GM12892 (cell line): ENCODE results near the gene C3orf33.

Source experiments
- DNase-seq: peaks from one replicate; pipeline ENCODE4 v3.0.0; 2011; ENCODE audit not compliant: insufficient read length
- FAIRE-seq: peaks from 2 replicates; lab custom pipeline; 2011; peaks lifted over from hg19 to GRCh38; lab: Jason Lieb, UNC
- POLR2A ChIP-seq: IDR thresholded peaks from 2 replicates; pipeline ENCODE4 v1.6.1; 2011; ENCODE audit warnings: low read depth, low read length, control low read depth
- POLR2AphosphoS5 ChIP-seq: IDR thresholded peaks from 2 replicates; pipeline ENCODE4 v1.6.1; 2011; ENCODE audit warnings: low read depth, low read length, control low read depth
- TAF1 ChIP-seq: IDR thresholded peaks from 2 replicates; pipeline ENCODE4 v1.6.1; 2011; ENCODE audit warnings: low read depth, mild to moderate bottlenecking, control low read depth, low read length, borderline replicate concordance

The C3orf33 gene

GRCh38 chr3:155746703-155747102 is 59.4 kb downstream of the C3orf33 start:
- TF ChIP-seq POLR2AphosphoS5 (no peak), POLR2A (no peak), TAF1 (no peak)
- no peak for DNase-seq
- FAIRE-seq: no peak

DNA sequence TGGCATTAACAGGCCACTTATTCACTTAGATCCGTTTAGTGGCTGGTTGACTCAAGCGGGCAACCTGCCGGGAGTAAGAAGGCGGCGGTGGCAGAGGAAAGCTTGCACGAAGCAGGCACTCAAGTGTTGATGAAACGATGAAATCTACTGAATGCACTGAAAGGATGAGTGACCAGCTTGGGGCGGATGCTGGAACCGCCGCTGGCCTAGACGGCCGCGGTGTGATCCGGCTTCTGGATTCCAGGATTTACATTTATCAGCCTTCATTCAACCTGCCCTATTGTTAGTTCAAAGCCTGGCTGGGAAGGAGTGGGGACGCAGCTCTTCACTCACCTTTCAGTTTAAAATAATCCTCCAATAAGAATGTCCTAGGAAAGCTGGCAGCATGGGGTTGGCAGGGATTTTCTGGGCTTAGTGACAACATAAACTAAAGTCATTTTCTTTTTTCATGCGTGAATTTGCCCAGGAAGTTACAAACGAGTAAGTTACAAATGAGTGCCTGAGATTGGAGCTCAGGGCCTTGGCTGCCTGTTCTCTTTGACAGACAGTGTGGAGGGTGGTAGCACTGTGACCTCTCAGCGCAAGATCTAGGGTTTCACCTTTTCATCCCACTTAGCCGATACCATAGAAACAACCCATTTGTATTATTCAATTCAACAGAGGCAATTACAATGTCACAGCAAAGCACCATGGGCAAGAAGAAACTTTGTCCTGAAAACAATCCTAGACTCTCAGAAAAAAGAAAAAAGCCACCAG is 60.1 kb downstream of the C3orf33 start:
- DNase-seq (no peak), FAIRE-seq (no peak)
- TF ChIP-seq POLR2A (no peak), POLR2AphosphoS5 (no peak), TAF1 (no peak)

DNA sequence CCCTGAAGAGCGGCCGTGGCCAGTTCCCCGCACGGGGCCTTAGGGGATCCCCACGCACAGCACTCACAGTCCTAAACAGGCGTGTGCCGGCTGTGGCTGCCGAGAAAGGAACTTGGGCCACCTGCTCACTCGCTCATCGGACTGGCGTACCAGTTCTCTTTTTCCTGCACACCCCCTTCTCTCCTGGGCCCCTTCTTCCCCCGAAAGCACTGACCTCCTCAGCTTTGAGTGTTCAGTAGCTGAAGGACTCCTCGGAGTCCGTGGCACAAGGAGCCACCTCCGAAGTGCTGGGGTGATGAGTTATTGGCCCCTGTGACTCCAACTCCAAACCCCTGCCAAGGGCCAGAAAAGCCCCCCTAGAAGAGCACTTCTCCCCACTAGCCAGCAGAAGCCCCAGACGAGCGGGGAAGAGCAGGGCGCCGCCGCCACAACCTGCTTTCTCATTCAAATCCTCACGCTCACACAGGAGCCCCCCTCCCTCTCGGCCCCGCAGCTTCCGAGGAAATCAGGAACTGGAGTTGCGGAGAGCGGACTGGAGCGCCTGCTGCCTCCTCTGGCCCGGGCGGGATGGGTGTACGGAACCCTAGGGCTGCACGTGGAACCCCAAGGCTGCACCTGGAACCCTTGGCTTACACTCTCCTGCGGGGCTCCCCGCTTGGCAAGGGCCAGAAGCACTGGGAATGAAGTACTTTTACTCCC is 61.3 kb downstream of the C3orf33 start, which contains the start of gene PLCH1:
TSS of gene PLCH1 (minus strand) at position 446 of the 699 bp plus-strand sequence. CDS start 40,847 bp downstream, outside the sequence.
- peak; percentile 37 for DNase-seq
- TF ChIP-seq POLR2A (no peak), POLR2AphosphoS5 (no peak), TAF1 (no peak)
- no peak for FAIRE-seq

GRCh38 chr3:155744010-155744625 is 62.0 kb downstream of the C3orf33 start:
- peak; percentile 44 for DNase-seq
- TF ChIP-seq TAF1: no peak
- TF ChIP-seq POLR2AphosphoS5: no peak
- no peak for FAIRE-seq

- FAIRE-seq (no peak), DNase-seq (no peak)
- no peak for TF ChIP-seq POLR2AphosphoS5
- no peak for TF ChIP-seq TAF1
- TF ChIP-seq POLR2A: no peak
Measured at GRCh38 chr3:155743606-155744005, 62.5 kb downstream of the C3orf33 start.

GRCh38 chr3:155742349-155742965 is 63.6 kb downstream of the C3orf33 start:
- DNase-seq: no peak
- FAIRE-seq: no peak
- TF ChIP-seq POLR2AphosphoS5 (no peak), TAF1 (no peak), POLR2A (no peak)

DNA sequence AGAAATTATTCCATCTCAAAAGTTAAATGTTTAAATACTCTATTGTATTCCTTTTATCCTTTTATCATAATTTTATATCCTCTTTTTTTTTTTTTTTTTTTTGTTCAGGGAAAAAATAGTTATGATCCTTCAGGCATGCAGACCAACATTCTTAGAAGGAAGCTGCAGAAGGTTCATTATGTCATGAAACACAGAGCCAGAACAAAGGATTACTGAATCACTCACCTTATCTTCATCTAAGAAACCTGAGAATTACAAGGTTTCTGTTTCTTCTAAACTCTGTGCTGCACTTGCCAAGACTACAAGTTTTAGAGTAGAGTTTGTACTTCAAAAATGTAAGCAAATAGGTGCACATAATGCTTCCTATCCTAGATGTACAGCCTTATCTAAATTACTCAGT is 64.5 kb downstream of the C3orf33 start:
- no peak for FAIRE-seq
- no peak for DNase-seq
- TF ChIP-seq TAF1 (no peak), POLR2AphosphoS5 (no peak), POLR2A (no peak)

- FAIRE-seq (no peak), DNase-seq (no peak)
- TF ChIP-seq TAF1 (no peak), POLR2AphosphoS5 (no peak), POLR2A (no peak)
Measured at GRCh38 chr3:155741101-155741500, 65.0 kb downstream of the C3orf33 start.

- DNase-seq (no peak), FAIRE-seq (no peak)
- TF ChIP-seq TAF1: no peak
- TF ChIP-seq POLR2A: no peak
- no peak for TF ChIP-seq POLR2AphosphoS5
Measured at GRCh38 chr3:155739154-155739553, 66.9 kb downstream of the C3orf33 start.

DNA sequence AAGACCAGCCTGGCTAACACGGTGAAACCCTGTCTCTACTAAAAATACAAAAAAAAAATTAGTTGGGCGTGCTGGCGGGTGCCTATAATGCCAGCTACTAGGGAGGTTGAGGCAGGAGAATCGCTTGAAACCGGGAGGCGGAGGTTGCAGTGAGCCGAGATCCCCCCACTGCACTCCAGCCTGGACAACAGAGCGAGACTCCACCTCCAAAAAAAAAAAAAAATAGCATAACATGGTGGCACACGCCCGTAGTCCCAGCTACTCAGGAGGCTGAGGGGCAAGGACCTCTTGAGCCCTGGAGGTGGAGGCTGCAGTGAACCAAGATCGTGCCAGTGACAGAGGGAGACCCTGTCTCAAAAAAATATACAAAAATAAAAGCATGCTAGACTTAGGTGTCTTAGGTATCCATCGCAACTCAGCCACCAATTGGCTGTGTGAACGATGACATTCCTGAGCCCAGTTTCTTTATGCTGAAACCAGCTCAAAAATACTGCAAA is 67.5 kb downstream of the C3orf33 start:
- FAIRE-seq (no peak), DNase-seq (no peak)
- TF ChIP-seq TAF1 (no peak), POLR2A (no peak), POLR2AphosphoS5 (no peak)
